ENCODE data around the gene FETUB. TPM values are rescaled to one million over a fixed set of nuclear protein-coding genes. Genes with fewer than 3 reads are reported as not detected.

The FETUB gene
- total RNA-seq, 1 experiment from 2014 or later, result not detected

GRCh38 chr3:186665625-186666188 is 25.5 kb downstream of the FETUB start, which contains the start of gene HRG:
TSS of gene HRG (plus strand) at chr3:186666014. CDS start at chr3:186666032, 18 bp downstream.
- Mint-ChIP-seq H3K36me3 (ENCODE audit: insufficient read depth, unreplicated experiment) (no peaks in the 10 kb centered on the region), H3K4me3 (ENCODE audit: unreplicated experiment) (no peak within 1 kb of the TSS), H3K9me3 (ENCODE audit: unreplicated experiment) (no peaks in the 10 kb centered on the region), H3K27ac (ENCODE audit: unreplicated experiment) (no peak within 1 kb of the TSS), H3K4me1 (ENCODE audit: low read depth, unreplicated experiment) (peaks cover 29% of the 10 kb centered on the region), H3K27me3 (ENCODE audit: insufficient read depth, unreplicated experiment) (no peaks in the 10 kb centered on the region)
- peaks cover 36% of the 10 kb centered on the region for H3K4me1 ChIP-seq
- ChIA-PET POLR2A (no interaction called here), CTCF (no interaction called here)
- H3K9me3 ChIP-seq, result no peaks in the 10 kb centered on the region
- no peaks in the 10 kb centered on the region; the same call in 1 of the 2 replicates for H3K36me3 ChIP-seq (ENCODE audit: control insufficient read depth, insufficient read depth, low read length)
- no peak for TF ChIP-seq CTCF (IDR thresholded peaks at IDR 0.05; ENCODE audit: insufficient read depth in 1 of 2, low read depth in 1 of 2, low read length in 1 of 2, severe bottlenecking in 1 of 2, unreplicated experiment in 1 of 2)
- no peaks in the 10 kb centered on the region for H3K27me3 ChIP-seq (replicated peaks; ENCODE audit: control insufficient read depth, insufficient read depth, low read length)
- intact Hi-C loops (cut with micrococcal nuclease; ENCODE audit: unreplicated experiment), result no loop called here
- no TSS peak for BruUV-seq (replicated peaks)
- no peak for DNase-seq
- H3K4me3 ChIP-seq (ENCODE audit: low read depth, low read length), result no peak within 1 kb of the TSS

- no peak overlapping the region for H3K4me3 Mint-ChIP-seq (ENCODE audit: unreplicated experiment)
- no peaks in the 10 kb centered on the region; the same call in 1 of the 2 replicates for H3K36me3 ChIP-seq (ENCODE audit: control insufficient read depth, insufficient read depth, low read length)
- H3K9me3 Mint-ChIP-seq (ENCODE audit: unreplicated experiment), result no peaks in the 10 kb centered on the region
- no peaks in the 10 kb centered on the region for H3K36me3 Mint-ChIP-seq (ENCODE audit: insufficient read depth, unreplicated experiment)
- no peaks in the 10 kb centered on the region for H3K27me3 ChIP-seq (replicated peaks; ENCODE audit: control insufficient read depth, insufficient read depth, low read length)
- no peak for TF ChIP-seq CTCF (IDR thresholded peaks at IDR 0.05; ENCODE audit: insufficient read depth in 1 of 2, low read depth in 1 of 2, low read length in 1 of 2, severe bottlenecking in 1 of 2, unreplicated experiment in 1 of 2)
- intact Hi-C loops (cut with micrococcal nuclease; ENCODE audit: unreplicated experiment), result no loop called here
- ChIA-PET POLR2A (no interaction called here), CTCF (no interaction called here)
- H3K4me3 ChIP-seq (ENCODE audit: low read depth, low read length), result no peak overlapping the region
- H3K27ac Mint-ChIP-seq (ENCODE audit: unreplicated experiment), result no peak overlapping the region
- peaks cover 36% of the 10 kb centered on the region for H3K4me1 ChIP-seq
- H3K27me3 Mint-ChIP-seq (ENCODE audit: insufficient read depth, unreplicated experiment), result no peaks in the 10 kb centered on the region
- H3K4me1 Mint-ChIP-seq (ENCODE audit: low read depth, unreplicated experiment), result peaks cover 20% of the 10 kb centered on the region
- no TSS peak for BruUV-seq (replicated peaks)
- no peak for DNase-seq
- no peaks in the 10 kb centered on the region for H3K9me3 ChIP-seq
These were observed 28.2 kb downstream of the FETUB start for GRCh38 chr3:186668426-186668825.

- Histone ChIP-seq H3K36me3 (ENCODE audit: control insufficient read depth, insufficient read depth, low read length) (no peaks in the 10 kb centered on the region; the same call in 1 of the 2 replicates), H3K4me1 (peaks cover 25% of the 10 kb centered on the region), H3K9me3 (no peaks in the 10 kb centered on the region), H3K27me3 (replicated peaks; ENCODE audit: control insufficient read depth, insufficient read depth, low read length) (no peaks in the 10 kb centered on the region), H3K4me3 (ENCODE audit: low read depth, low read length) (no peak overlapping the region)
- no peak overlapping the region for H3K27ac Mint-ChIP-seq (ENCODE audit: unreplicated experiment)
- H3K36me3 Mint-ChIP-seq (ENCODE audit: insufficient read depth, unreplicated experiment), result no peaks in the 10 kb centered on the region
- ChIA-PET CTCF (no interaction called here), POLR2A (no interaction called here)
- DNase-seq, result no peak
- no peaks in the 10 kb centered on the region for H3K27me3 Mint-ChIP-seq (ENCODE audit: insufficient read depth, unreplicated experiment)
- no TSS peak for BruUV-seq (replicated peaks)
- H3K4me1 Mint-ChIP-seq (ENCODE audit: low read depth, unreplicated experiment), result peaks cover 9% of the 10 kb centered on the region
- no peaks in the 10 kb centered on the region for H3K9me3 Mint-ChIP-seq (ENCODE audit: unreplicated experiment)
- no peak for TF ChIP-seq CTCF (IDR thresholded peaks at IDR 0.05; ENCODE audit: insufficient read depth in 1 of 2, low read depth in 1 of 2, low read length in 1 of 2, severe bottlenecking in 1 of 2, unreplicated experiment in 1 of 2)
- intact Hi-C loops (cut with micrococcal nuclease; ENCODE audit: unreplicated experiment), result no loop called here
- H3K4me3 Mint-ChIP-seq (ENCODE audit: unreplicated experiment), result no peak overlapping the region
These were observed 29.3 kb downstream of the FETUB start for GRCh38 chr3:186669378-186670084.
